Testis (tissue), 3 donors: Measurements from ENCODE around the gene USP43. TPM values are rescaled to one million over a fixed set of nuclear protein-coding genes. Genes with fewer than 3 reads are reported as not detected.

Experiments used
- DNase-seq: peaks from one replicate; pipeline ENCODE4 v3.0.0-alpha.2; 2019
- H3K27ac ChIP-seq, 2 donors: fragments of 200-600 bp; sonication (generic); one replicate each; pipeline ENCODE4 v1.5.1; 2019
- H3K27me3 ChIP-seq: fragments of 200-600 bp; sonication (generic); one replicate; pipeline ENCODE4 v1.5.1; 2019
- H3K36me3 ChIP-seq: fragments of 200-600 bp; sonication (generic); one replicate; pipeline ENCODE4 v1.5.1; 2017; ENCODE audit warnings: low read depth; ENCODE audit errors: missing control alignments
- H3K4me1 ChIP-seq: fragments of 200-600 bp; sonication (generic); one replicate; pipeline ENCODE4 v1.5.1; 2019
- H3K4me3 ChIP-seq, 2 donors: fragments of 200-600 bp; sonication (generic); one replicate each; pipeline ENCODE4 v1.5.1; 2017 to 2019
- H3K9me3 ChIP-seq: fragments of 200-600 bp; sonication (generic); one replicate; pipeline ENCODE4 v1.5.1; 2017
- POLR2A ChIP-seq: fragments of 450-650 bp; IDR thresholded peaks from one replicate; pipeline ENCODE4 v1.6.1; 2017; ENCODE audit warnings: antibody characterized with exemption, mild to moderate bottlenecking, moderate library complexity
- WGBS, 2 donors: methylation state at CpG; one replicate each; pipeline ENCODE4 v1.1.5; 2018; 5-methylcytosine and 5-hydroxymethylcytosine counted together
- intact Hi-C: fragments of 100-400 bp; cut with DNase I; formaldehyde crosslinking; loops from one replicate; pipeline ENCODE4 v1.15.1; 2023; ENCODE audit warnings: low total_unique reads
- polyA plus RNA-seq: library from polyadenylated mRNA; stranded (reverse); fragments of 350-450 nt; fragmentation: Illumina TruSeq; extraction: RNeasy Lipid Tissue Mini Kit (QIAGEN cat#74804); gene quantifications from one replicate; pipeline ENCODE4 v1.2.3, GENCODE V29; 2014; ENCODE audit warnings: low read depth, low replicate concordance; ENCODE audit not compliant: insufficient read depth
- total RNA-seq, 2 donors: library from RNA; depleted of rRNA; stranded (reverse); fragments of >200 nt; gene quantifications; one replicate each; pipeline ENCODE4 v1.2.3, GENCODE V29; 2016
- TF ChIP-seq, protein P1 (sequence below), 3 experiments: fragments of 450-650 bp in 2 of 3; fragments of 200-600 bp in 1 of 3; sonication (generic) in 1 of 3; IDR thresholded peaks; one replicate each; pipeline ENCODE4 v1.5.1; 2016 to 2019; ENCODE audit warnings: antibody characterized with exemption in 3 of 3, mild to moderate bottlenecking in 2 of 3, moderate library complexity in 1 of 3

The USP43 gene
- total and polyA plus RNA-seq, 3 donors from 2014 or later, result 4.6 to 7.2 (median 6.4) TPM

DNA sequence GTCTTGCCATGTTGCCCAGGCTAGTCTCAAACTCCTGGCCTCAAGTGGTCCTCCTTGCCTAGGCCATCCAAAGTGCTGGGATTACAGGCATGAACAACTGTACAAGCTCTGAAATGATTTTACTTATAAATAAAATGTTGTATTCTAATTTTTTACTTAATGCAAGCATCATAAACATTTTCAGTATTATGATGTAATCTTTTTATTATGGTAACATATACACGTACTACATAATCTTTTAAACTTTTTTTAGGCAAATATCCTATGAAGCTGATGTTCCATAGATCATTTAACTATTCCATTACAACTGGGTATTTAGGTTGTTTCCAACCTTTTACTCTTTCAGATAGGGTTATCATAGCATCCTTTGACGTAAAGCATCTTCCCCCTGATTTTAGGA lies 33.8 kb upstream of the USP43 start:
- WGBS, 2 donors, result 72 to 78% methylated on average over 2 of the region's 2 CpGs
- no peak for DNase-seq
- no peaks in the 10 kb centered on the region for H3K27me3 ChIP-seq
- intact Hi-C loops, result no loop called here
- TF ChIP-seq, protein P1, sequence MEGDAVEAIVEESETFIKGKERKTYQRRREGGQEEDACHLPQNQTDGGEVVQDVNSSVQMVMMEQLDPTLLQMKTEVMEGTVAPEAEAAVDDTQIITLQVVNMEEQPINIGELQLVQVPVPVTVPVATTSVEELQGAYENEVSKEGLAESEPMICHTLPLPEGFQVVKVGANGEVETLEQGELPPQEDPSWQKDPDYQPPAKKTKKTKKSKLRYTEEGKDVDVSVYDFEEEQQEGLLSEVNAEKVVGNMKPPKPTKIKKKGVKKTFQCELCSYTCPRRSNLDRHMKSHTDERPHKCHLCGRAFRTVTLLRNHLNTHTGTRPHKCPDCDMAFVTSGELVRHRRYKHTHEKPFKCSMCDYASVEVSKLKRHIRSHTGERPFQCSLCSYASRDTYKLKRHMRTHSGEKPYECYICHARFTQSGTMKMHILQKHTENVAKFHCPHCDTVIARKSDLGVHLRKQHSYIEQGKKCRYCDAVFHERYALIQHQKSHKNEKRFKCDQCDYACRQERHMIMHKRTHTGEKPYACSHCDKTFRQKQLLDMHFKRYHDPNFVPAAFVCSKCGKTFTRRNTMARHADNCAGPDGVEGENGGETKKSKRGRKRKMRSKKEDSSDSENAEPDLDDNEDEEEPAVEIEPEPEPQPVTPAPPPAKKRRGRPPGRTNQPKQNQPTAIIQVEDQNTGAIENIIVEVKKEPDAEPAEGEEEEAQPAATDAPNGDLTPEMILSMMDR (IDR thresholded peaks at IDR 0.05), result no peak
- TF ChIP-seq POLR2A, result no peak
- H3K4me1 ChIP-seq, result no peaks in the 10 kb centered on the region
- no peak overlapping the region for H3K4me3 ChIP-seq
- H3K36me3 ChIP-seq, result no peaks in the 10 kb centered on the region
- H3K27ac ChIP-seq, result no peak overlapping the region
- H3K9me3 ChIP-seq, result no peaks in the 10 kb centered on the region

DNA sequence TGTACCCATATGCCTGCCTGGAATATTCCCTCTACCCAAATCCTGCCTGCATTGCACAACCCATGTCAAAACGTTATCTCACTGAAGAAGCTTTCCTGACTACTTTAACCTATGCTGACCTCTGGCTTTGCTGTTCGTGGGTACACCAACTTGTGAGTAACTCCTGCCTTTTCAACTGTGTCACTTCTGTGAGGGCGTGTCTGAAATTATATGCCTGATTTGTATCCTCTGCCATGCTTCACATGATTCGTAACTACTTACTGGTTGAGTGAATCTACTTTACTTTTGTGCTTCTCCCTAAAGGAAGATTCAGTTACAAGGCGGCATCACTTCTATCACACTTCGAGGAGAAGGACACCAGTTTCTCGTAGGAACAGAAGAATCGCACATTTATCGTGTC lies 33.3 kb upstream of the USP43 start:
- intact Hi-C loops, result no loop called here
- no peak for TF ChIP-seq POLR2A
- TF ChIP-seq, protein P1 (IDR thresholded peaks at IDR 0.05), result no peak
- WGBS, 2 donors, result 73 to 74% methylated on average over 9 of the region's 9 CpGs
- Histone ChIP-seq H3K4me1 (no peaks in the 10 kb centered on the region), H3K27ac (no peak overlapping the region), H3K4me3 (no peak overlapping the region), H3K27me3 (no peaks in the 10 kb centered on the region), H3K9me3 (no peaks in the 10 kb centered on the region), H3K36me3 (no peaks in the 10 kb centered on the region)
- no peak for DNase-seq

DNA sequence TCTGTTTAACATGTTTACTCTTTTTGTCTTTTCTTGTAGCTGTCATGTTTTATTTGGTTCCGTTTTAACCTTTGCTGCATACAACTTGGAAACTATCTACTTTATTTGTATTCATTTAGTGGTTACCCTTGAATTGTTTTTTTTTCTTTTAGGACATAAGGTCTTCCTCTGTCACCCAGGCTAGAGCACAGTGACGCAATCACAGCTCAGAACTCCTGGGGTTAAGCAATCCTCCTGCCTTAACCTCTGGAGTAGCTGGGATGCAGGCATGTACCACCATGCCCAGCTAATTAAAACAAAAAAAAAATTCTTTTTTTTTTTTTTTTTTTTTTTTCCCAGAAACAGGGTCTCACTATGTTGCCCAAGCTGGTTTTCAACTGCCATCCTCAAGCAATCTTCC lies 29.8 kb upstream of the USP43 start:
- H3K4me3 ChIP-seq, result no peak overlapping the region
- no peaks in the 10 kb centered on the region for H3K27me3 ChIP-seq
- H3K4me1 ChIP-seq, result no peaks in the 10 kb centered on the region
- intact Hi-C loops, result no loop called here
- 38 to 50% methylated on average over 2 of the region's 2 CpGs for WGBS, 2 donors
- H3K36me3 ChIP-seq, result no peaks in the 10 kb centered on the region
- H3K27ac ChIP-seq, result no peak overlapping the region
- DNase-seq, result no peak
- H3K9me3 ChIP-seq, result no peaks in the 10 kb centered on the region
- no peak for TF ChIP-seq POLR2A
- TF ChIP-seq, protein P1 (IDR thresholded peaks at IDR 0.05), result no peak

GRCh38 chr17:9622961-9623360 lies 22.4 kb upstream of the USP43 start:
- TF ChIP-seq, protein P1 (IDR thresholded peaks at IDR 0.05), result no peak
- no peak for TF ChIP-seq POLR2A
- intact Hi-C loops, result no loop called here
- DNase-seq, result no peak
- Histone ChIP-seq H3K9me3 (no peaks in the 10 kb centered on the region), H3K36me3 (no peaks in the 10 kb centered on the region), H3K4me3 (no peak overlapping the region), H3K4me1 (no peaks in the 10 kb centered on the region), H3K27me3 (no peaks in the 10 kb centered on the region), H3K27ac (no peak overlapping the region)

GRCh38 chr17:9628509-9628908 lies 16.8 kb upstream of the USP43 start:
- Histone ChIP-seq H3K36me3 (no peaks in the 10 kb centered on the region), H3K27me3 (no peaks in the 10 kb centered on the region), H3K9me3 (no peaks in the 10 kb centered on the region), H3K4me3 (no peak overlapping the region), H3K4me1 (no peaks in the 10 kb centered on the region), H3K27ac (no peak overlapping the region)
- 86 to 89% methylated on average over 10 of the region's 10 CpGs for WGBS, 2 donors
- DNase-seq, result no peak
- intact Hi-C loops, result no loop called here
- TF ChIP-seq POLR2A, result no peak
- TF ChIP-seq, protein P1 (IDR thresholded peaks at IDR 0.05), result no peak
